GM12892 (cell line): ENCODE data around the gene RAB9B.

ENCODE experiments used
- POLR2A ChIP-seq: IDR thresholded peaks from 2 replicates; pipeline ENCODE4 v1.6.1; 2011; ENCODE audit warnings: low read depth, low read length, control low read depth
- POLR2AphosphoS5 ChIP-seq: IDR thresholded peaks from 2 replicates; pipeline ENCODE4 v1.6.1; 2011; ENCODE audit warnings: low read depth, low read length, control low read depth

DNA sequence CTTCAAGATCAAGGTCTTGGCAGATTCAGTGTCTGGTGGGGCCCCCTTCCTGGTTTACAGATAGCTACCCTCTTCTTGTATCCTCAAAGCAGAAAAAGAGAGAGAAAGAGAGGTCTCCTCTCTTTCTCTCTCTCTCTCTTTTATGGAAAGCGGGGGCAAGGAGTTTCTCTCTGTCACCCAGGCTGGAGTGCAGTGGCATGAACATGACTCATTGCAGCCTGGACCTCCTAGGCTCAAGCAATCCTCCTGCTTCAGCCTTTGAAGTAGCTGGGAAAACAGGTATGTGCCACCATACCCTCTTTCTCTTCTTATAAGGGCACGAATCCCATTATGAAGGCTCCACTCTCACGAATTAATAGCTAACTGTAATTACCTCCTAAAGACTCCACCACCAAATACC, 20.2 kb downstream of the RAB9B start:
- no peak for TF ChIP-seq POLR2A
- TF ChIP-seq POLR2AphosphoS5, result no peak
